HG02884 (cell line): ENCODE measurements around the gene TBL3.
"Not testable (repeated sequence)": the region's sequence is repeated elsewhere in the genome, so short reads cannot be mapped to it uniquely, and the experiment has no call there.

Source experiments
- ATAC-seq: cut with Tn5 transposase; IDR thresholded peaks from one replicate; pipeline ENCODE4 v1.9.1; 2021; ENCODE audit warnings: mild to moderate bottlenecking, moderate library complexity; ENCODE audit not compliant: unreplicated experiment

TBL3 gene

GRCh38 chr16:1942810-1943726, 28.8 kb upstream of the TBL3 start, which contains the start of gene MSRB1:
Gene MSRB1, minus strand, starts transcription at chr16:1943199. Its CDS starts 43 bp downstream, at chr16:1943156.
- peak; percentile 92 for ATAC-seq

DNA sequence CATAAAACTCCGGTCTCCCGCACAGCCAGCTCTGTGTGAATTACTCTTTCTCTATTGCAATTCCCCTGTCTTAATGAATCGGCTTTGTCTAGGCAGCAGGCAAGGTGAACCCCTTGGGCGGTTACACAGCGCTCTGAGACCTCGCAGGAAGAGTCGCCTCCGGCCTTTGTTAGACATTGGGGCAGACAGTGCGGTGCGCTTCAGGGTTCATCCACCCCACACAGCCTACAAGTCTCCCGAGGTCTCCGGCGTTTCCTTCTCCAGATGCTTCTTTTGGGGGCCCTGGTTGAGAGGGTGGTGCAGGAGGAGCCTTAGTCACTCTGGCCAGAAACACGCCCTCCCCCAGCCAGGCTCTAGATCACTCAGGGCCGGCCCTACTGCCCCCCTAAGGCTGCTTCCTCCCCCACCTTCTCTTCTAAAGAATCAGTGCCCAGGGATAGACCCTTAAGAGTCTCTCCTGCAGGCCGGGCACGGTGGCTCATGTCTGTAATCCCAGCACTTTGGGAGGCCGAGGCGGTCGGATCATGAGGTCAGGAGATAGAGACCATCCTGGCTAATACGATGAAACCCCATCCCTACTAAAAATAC, 27.1 kb upstream of the TBL3 start:
- no peak for ATAC-seq

GRCh38 chr16:1945559-1946391, 26.1 kb upstream of the TBL3 start:
- no peak for ATAC-seq

DNA sequence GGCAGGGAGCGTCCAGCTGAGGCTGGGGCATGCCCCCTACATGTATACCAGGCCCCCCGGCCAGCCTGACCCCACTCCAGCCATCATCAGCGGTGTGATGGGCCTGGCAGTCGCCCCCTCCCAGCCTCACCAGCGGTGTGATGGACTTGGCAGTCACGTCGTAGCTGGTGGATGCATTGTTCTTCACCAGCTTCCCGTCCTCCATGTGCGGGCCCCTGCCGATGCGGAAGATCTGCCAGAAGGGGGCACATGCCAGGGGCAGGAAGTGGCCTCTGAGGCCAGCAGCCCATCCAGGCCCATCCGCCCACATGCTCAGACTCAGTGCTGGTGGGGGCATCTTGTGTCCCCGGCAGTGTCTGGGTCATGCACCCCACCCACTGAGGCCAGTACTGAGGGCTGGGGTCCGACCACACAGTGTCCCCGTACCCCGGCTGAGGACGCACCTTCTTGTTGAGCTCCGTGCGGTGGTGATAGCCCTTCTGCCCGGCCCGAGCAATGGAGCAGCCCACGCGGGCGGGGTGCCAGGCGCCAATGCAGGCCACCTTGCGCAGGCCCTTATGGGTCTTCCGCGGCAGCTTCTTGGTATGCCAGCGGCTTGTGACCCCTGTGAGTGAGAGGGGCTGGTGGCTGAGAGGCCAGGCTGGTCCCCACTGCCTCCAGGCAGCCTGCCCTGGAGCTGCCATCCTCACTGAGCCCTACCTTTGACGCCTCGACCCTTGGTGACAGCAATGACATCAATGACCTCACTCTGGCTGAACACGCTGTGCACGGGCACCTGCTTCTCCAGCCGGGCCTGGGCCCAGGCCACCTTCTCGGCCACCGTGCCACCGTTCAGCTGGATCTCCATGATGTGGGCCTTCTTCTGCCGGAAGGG, 25.1 kb upstream of the TBL3 start:
- ATAC-seq: no peak

DNA sequence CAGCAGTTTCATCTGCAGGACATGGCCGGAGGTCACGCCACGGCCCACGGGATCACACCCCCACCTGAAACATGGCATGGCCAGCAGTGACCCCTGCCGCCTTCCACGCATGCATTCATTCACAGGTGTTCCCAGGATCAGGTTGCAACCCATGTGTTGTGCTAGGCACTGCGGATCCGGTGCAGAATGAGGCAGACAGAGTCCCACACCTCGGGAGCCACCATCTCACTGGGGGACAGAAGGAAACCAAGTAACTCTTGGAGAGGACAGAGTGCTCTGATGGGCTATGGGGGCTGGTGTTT, 24.5 kb upstream of the TBL3 start:
- ATAC-seq: no peak

GRCh38 chr16:1949507-1949906, 22.3 kb upstream of the TBL3 start:
- ATAC-seq: no peak

- ATAC-seq: no peak
Observed at GRCh38 chr16:1950047-1950446, 21.8 kb upstream of the TBL3 start.

DNA sequence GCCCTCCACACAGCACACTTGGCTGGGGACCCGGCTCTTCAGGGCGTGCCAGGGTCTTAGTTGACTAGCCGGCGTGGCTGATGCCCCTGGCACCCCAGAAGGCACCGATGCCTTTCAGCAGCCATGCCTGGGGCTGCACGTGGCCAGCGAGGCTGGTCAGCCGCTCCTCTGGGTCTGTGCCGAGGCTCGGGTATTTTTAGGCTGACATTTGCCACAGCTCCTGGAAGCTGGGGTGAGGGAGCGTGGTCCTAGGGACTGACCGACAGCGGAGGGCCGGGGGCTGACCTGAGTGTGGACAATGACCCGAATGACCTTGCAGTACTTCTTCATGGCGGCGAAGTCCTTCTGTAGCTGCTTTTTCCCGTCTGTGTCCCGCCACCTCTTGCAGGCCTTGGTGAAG, 21.3 kb upstream of the TBL3 start:
- no peak for ATAC-seq

- no peak for ATAC-seq
Observed at GRCh38 chr16:1953734-1954133, 18.1 kb upstream of the TBL3 start.

GRCh38 chr16:1957434-1958142, 14.3 kb upstream of the TBL3 start:
- ATAC-seq: not testable (repeated sequence)

DNA sequence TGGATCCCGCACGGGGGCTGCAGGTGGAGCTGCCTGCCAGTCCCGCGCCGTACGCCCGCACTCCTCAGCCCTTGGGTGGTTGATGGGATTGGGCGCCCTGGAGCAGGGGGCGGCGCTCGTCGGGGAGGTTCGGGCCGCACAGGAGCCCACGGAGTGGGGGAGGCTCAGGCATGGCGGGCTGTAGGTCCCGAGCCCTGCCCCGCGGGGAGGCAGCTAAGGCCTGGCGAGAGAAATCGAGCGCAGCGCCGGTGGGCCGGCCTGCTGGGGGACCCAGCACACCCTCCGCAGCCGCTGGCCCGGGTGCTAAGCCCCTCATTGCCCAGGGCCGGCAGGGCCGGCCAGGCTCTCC, 13.7 kb upstream of the TBL3 start:
- ATAC-seq: not testable (repeated sequence)

GRCh38 chr16:1958715-1959268, 13.1 kb upstream of the TBL3 start:
- ATAC-seq: no peak

DNA sequence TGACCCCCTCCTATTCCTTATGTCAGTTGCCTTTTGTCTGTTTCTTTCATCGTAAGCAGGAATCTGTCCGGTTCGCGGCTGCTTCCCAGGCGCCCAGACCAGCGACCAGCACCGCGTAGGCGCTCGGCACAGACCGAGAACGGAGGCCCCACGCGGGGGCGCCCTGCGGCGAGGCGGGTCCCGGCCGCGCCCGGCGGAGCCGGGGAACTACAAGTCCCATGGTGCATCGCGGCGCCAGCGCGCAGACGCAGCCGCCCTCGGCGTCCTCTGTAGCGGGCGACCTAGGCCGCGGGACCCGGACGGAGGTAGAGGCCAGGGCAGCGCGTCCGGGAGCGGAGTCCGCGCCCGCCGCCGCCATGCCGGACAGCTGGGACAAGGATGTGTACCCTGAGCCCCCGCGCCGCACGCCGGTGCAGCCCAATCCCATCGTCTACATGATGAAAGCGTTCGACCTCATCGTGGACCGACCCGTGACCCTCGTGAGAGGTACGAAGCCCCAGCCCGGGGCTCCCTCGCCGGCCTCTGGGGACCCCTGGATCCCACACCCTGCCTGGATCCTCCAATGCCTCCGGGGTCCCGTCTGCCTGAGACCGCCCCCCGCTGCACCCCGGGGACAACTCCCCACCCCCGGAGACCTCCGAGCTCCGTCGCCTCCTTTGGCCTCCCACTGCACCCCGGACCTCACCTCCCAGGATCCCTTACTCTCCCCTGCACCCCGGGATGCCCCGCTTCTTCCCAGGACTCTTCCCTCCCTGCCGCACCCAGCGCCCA, 12.4 kb upstream of the TBL3 start, which contains the start of gene NDUFB10:
TSS of gene NDUFB10 (plus strand) at position 270 of the 771 bp plus-strand sequence. CDS start at position 357, 87 bp downstream.
- ATAC-seq: peak; percentile 62

DNA sequence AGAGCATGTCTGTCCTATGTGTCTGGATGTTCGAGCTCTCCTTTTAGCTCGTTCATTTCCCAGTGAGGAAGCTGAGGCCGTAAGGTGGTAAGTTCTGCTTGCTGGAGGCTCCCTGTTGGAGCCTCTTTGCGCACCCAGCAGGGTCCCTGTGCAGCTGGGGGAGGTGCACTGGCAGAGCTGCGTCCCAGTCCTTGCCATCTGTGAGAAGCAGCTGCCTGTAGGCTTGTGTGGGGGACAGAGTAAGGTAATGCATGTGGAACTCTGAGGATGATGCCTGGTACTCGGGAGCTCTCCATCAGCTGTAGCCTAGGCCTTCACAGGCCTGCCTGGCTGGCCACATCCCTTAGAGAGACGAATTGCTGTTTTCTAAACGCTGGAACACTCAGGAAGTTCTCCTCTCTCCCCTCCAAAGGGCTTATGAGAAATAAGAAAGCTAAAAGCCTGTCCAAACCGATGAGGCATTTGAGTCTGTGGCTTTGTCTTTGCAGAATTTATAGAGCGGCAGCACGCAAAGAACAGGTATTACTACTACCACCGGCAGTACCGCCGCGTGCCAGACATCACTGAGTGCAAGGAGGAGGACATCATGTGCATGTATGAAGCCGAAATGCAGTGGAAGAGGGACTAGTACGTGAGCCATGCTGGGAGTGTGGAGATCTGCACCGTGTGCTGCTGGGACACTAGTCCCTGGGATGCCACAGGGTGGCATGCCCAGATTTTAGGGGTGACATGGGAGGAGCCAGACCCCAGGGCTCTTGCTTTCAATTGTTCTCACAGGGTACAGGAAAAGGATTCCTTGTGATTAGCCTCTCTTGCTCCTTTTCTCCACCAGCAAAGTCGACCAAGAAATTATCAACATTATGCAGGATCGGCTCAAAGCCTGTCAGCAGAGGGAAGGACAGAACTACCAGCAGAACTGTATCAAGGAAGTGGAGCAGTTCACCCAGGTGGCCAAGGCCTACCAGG, 10.9 kb upstream of the TBL3 start:
- no peak for ATAC-seq

DNA sequence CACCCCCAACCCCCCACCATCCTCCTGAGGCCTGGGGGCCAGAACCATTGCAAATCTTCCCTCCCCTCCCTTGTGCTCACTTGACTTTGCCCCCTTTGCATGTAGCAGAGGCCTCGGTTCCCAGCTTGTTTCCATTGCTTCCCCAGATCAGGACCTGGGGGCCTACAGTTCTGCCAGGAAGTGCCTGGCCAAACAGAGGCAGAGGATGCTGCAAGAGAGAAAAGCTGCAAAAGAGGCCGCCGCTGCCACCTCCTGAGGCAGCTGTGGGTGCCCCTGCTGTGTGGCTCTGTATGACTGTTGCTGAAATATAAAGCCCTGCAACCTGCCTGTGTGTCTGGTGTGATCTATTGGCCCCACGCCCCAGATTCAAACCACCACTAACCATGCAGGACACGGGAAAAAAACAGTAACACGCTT, 10.2 kb upstream of the TBL3 start:
- no peak for ATAC-seq

DNA sequence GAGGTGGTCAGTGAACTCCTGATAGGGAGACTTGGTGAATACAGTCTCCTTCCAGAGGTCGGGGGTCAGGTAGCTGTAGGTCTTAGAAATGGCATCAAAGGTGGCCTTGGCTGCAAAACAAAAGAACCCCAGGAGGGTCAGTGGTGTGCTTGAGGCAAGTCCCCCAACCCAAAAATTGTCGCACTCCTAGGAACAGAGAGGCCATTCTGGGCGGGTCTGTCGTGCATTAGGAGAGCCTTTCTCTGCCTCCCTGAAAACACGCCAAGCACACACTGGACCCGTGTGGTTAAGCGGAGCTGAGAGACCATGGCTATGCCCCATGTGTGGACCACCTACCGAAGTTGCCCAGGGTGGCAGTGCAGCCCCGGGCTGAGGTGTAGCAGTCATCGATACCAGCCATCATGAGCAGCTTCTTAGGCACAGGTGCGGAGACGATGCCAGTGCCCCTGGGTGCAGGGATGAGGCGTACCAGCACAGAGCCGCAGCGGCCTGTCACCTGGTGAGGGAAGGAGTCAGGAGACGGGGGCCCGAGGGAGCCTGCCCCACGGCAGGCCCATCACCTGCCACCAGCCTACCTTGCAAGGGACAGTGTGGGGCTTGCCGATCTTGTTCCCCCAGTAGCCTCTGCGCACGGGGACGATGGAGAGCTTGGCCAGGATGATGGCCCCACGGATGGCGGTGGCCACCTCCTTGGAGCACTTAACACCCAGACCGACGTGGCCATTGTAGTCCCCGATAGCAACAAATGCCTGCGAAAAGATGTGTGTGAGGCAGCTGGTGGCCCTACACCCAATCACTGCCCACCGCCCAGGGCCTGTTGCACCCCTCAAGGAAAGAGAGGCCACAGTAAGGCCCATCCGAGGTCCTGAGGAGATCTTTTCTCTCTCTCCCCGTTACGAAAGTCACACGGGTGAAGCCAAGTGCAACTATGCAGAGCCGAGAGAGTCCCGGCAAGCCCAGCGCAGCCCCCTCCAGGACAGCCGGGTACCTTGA, 9.4 kb upstream of the TBL3 start:
- not testable (repeated sequence) for ATAC-seq
